HG03342 (cell line): ENCODE data around the gene UHRF1.

Experiments used
- ATAC-seq: cut with Tn5 transposase; IDR thresholded peaks from one replicate; pipeline ENCODE4 v1.9.1; 2021; ENCODE audit warnings: mild to moderate bottlenecking, moderate library complexity; ENCODE audit not compliant: unreplicated experiment

Gene UHRF1

GRCh38 chr19:4987256-4987655, 78.0 kb downstream of the UHRF1 start:
- ATAC-seq = no peak

DNA sequence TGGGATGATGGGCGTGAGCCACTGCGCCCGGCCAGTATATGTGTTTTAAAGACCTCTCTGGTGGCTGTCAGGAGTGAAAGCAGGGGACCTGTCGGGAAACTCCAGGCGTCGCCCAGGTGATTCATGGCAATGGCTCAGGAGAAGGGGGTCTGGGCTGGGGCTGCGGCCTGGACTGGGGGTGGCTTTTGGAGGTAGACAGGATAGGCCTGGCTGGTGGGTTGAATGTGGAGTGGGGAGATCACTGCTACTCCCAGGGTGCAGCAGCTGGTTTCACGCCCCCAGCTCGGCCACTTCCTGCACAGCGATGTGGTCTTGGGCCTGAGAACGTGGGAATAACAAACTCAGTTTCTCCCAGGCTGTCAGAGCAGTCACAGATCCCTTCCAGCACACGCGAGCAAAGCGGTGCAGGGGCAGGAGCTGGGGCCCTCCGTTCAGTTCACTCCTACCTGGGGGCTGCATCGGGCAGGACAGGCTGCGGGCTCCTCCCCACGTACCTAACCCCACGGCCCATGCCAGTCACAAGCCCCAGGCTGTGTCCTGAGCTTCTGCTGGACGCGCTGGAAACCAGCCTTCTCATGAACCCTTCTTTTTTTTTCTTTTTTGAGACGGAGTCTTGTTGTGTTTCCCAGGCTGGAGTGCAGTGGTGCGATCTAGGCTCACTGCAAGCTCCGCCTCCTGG, 78.5 kb downstream of the UHRF1 start:
- no peak for ATAC-seq

DNA sequence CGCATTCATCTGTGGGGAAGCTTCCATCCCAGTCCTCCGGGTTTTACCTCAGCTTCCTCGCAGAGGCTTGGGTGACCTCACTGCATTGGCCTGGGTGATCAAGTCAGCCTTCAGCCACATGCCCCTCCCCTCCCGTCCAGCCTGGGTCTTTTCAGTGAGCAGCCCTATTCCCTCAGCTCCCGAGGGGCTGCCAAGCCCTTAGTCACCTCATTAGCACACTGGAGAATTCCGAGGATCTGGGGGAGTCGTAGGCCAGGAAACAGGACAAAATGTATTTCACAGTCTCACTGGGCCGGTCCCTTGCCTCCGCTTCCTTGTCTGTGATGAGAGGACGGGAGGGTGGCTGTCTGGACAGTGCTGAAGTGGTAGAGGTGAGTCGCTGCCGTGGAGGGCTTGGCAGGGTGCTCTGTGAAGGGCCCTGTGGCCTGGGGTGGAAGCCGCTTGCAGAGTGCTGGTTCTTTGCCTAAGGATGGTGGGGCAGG, 79.5 kb downstream of the UHRF1 start:
- ATAC-seq = no peak

DNA sequence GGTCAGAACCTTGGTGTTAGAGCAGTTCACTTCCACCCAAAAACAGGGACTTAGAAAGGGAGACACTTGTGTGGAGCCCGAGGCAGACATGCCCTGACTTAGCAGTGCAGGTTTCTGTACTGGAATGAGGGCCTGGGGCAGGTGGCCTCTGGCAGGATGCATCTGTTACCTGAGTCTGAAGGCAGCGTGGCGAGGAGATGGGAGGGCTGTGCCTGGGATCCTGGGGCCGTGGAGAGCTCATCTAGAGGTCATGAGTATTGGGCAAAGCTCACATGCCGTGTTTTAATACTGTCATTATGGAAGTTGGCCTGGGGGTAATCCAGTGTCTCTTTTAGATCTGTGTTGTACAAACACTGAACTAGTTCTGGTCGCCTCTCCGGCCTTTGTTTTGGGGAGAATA, 81.0 kb downstream of the UHRF1 start:
- ATAC-seq = no peak

- ATAC-seq = no peak
These were observed 82.2 kb downstream of the UHRF1 start for GRCh38 chr19:4991538-4991937.

- no peak for ATAC-seq
These were observed 82.8 kb downstream of the UHRF1 start for GRCh38 chr19:4991996-4992698.

DNA sequence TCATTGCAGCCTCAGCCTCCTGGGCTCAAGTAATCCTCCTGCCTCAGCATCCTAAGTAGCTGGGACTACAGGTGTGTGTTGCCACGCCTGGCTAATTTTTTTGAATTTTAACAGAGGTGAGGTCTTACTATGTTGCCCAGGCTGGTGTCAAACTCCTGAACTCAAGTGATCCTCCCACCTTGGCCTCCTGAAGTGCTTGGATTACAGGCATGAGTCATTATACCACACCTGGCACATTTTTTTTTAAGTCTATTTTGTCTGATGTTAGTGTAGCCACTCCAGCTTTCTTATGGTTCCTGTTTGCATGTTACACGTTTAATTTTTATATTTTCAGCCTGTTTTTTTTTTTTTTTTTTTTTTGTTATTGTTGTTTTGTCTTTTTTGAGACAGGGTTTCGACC, 84.4 kb downstream of the UHRF1 start:
- no peak for ATAC-seq

- ATAC-seq = no peak
These were observed 87.4 kb downstream of the UHRF1 start for GRCh38 chr19:4996701-4997100.

DNA sequence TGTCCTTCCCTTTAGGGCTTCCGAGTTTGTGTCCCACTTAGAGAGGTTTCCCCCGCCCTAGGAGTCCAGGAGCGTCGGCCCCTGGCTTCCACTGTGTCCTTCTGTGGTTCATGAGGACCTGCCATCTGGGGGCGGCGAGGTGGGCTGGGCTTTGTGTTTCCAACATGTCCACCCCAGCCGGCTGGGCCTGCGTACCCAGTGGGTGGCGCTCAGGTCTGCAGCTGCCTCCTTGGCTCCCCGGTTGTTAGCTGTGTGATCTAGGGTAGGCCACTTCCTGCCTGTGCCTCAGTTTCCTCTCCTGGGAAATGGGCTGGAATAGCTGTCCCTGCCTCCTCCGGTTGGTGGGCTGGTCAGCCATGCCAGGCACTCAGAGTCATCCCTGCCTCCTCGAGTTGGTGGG, 88.0 kb downstream of the UHRF1 start:
- ATAC-seq = no peak

- no peak for ATAC-seq
These were observed 90.9 kb downstream of the UHRF1 start for GRCh38 chr19:5000120-5000611.

DNA sequence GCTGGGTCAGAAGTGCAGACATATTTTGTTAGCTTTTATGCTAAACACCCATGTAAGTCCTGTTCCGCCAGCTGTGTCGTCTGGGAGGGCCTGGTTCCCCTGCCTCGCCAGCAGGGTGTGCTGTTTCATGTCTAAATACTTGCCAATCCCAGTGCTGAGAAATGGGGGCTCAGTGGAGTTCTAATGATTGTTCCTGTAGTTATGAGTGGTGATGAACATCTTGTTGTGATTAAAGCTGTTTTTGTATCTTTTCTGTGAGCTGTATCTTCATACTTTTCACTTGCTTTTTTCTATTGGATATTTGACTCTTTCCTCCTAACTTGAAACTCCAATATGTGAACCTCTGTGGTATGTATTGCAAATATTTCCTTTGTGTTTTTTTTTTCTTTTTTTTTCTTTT, 92.3 kb downstream of the UHRF1 start:
- no peak for ATAC-seq

- no peak for ATAC-seq
These were observed 92.8 kb downstream of the UHRF1 start for GRCh38 chr19:5002143-5002542.

- ATAC-seq = no peak
These were observed 94.5 kb downstream of the UHRF1 start for GRCh38 chr19:5003781-5004180.

DNA sequence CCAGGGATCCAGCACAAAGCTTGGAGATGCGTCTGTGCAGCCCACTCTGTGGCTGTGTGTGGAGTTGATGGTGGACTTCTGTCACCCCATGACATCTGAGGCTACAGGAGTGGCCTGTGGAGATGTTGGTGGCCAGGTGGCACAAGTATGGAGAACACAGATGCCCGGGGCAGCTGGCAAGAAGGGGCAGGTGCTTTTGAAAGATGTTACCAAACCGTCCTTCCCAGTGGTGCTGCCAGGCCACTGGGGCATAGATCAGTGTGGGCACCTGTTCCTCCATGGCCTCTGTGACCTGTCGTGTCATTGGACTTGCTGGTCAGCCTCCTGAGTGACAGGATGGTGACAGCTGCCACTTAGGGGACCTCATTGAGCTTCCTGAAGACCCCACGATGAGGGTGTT, 95.8 kb downstream of the UHRF1 start:
- ATAC-seq = no peak

DNA sequence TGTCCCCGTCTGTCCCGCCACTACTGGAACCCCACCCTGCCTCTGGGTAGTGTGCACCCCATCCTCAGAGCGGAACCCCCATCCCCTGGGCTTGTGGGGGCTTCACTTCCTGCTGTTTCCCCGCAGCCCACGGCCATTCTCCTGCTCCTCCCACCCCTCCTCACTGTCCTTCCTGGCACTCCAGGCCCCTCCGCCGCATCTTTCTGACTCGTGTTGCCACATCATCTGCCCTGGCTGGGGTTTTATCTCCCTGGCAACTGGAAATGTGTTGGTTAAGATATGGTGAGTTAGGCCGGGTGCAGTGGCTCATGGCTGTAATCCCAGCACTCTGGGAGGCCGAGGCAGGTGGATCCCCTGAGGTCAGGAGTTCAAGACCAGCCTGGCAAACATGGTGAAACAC, 96.9 kb downstream of the UHRF1 start:
- ATAC-seq = no peak

- ATAC-seq = no peak
These were observed 97.5 kb downstream of the UHRF1 start for GRCh38 chr19:5006821-5007220.
